ENCODE measurements around the gene STAG2.

DNA sequence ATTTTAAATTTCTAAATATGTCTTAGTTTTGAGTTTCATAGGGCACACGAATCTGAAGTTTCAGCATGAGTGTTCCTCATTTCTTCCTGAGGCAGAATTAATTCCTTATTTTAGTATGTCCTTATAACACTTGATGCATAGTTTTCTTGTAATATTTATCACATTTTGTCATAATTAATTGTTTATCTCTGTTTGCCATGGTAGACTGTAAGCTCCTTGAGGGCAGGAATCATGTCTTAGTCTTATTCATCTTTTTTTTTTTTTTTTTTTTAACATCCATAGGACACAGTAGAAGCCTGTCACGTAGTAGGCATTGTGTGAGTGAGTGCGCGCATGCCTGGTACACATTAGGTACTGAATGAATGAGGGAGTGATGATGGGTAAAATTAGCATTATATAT is 131.7 kb downstream of the STAG2 start:
- TF ChIP-seq, protein P1, sequence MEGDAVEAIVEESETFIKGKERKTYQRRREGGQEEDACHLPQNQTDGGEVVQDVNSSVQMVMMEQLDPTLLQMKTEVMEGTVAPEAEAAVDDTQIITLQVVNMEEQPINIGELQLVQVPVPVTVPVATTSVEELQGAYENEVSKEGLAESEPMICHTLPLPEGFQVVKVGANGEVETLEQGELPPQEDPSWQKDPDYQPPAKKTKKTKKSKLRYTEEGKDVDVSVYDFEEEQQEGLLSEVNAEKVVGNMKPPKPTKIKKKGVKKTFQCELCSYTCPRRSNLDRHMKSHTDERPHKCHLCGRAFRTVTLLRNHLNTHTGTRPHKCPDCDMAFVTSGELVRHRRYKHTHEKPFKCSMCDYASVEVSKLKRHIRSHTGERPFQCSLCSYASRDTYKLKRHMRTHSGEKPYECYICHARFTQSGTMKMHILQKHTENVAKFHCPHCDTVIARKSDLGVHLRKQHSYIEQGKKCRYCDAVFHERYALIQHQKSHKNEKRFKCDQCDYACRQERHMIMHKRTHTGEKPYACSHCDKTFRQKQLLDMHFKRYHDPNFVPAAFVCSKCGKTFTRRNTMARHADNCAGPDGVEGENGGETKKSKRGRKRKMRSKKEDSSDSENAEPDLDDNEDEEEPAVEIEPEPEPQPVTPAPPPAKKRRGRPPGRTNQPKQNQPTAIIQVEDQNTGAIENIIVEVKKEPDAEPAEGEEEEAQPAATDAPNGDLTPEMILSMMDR (IDR thresholded peaks at IDR 0.05) = no peak
- TF ChIP-seq POLR2A (IDR thresholded peaks at IDR 0.05) = no peak
